ENCODE data around the gene AK2. TPM values are rescaled to one million over a fixed set of nuclear protein-coding genes. Genes with fewer than 3 reads are reported as not detected.

Gene AK2
- total and polyA plus RNA-seq, 2 donors (not counting 3 experiments of a cell fraction or from before 2014, with no cell fraction given): 107 to 134 TPM

DNA sequence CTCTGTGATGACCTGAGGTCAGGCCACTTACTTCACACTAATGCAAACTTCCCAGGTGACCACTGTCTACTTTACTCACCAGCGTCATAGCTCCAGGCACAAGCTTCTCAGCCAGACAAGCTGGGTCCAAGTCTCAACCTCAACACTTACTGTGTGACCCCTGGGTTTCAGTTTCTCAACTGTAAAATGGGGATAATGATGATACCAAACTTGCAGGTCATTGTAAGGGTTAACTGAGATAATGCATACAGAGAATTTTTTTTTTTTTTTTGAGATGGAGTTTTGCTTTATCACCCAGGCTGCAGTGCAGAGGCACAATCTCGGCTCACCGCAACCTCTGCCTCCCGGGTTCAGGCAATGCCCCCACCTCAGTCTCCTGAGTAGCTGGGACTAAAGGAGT lies 34.7 kb downstream of the AK2 start:
- POLR2A ChIA-PET: no interaction called here
- H3K9me1 ChIP-seq (replicated peaks; ENCODE audit: control insufficient read depth, extremely low read depth, insufficient read depth, low read length): no peaks in the 10 kb centered on the region
- no peak for DNase-seq (ENCODE audit: low read depth, low spot score)
- no peaks in the 10 kb centered on the region for H3K79me2 ChIP-seq (ENCODE audit: control insufficient read depth, insufficient read depth, low read length)
- CTCF ChIA-PET: interaction anchor here (1.1 kb wide), 1 partner anchor 9 kb away, joined by 3 read pairs; no protein-coding TSS in a partner anchor
- intact Hi-C loops (cut with micrococcal nuclease): no loop called here
- no TSS peak for BruUV-seq (replicated peaks)
- no peak overlapping the region for H3K4me2 ChIP-seq (ENCODE audit: insufficient read depth, low read length)
- no peak for FAIRE-seq
- dilution Hi-C loops (cut with MboI; ENCODE audit: extremely low pct_ligation_motif_present, low sequenced_read_pairs): loop anchor here (10.0 kb wide), 1 partner anchor 57 kb away; no protein-coding TSS in a partner anchor
- H3K9ac ChIP-seq (replicated peaks; ENCODE audit: extremely low read depth, insufficient read depth, low read length): no peak overlapping the region
- H3K27me3 ChIP-seq (ENCODE audit: control insufficient read depth in 2 of 2, insufficient read depth in 2 of 2, low read length in 2 of 2): no peaks in the 10 kb centered on the region
- H3K4me3 ChIP-seq (replicated peaks in 1 of 3; ENCODE audit: insufficient read depth in 1 of 3, low read depth in 1 of 3, low read length in 3 of 3): no peak overlapping the region
- no peak for TF ChIP-seq POLR2A (IDR thresholded peaks at IDR 0.05; ENCODE audit: low read depth, low read length)
- TF ChIP-seq, protein P1, sequence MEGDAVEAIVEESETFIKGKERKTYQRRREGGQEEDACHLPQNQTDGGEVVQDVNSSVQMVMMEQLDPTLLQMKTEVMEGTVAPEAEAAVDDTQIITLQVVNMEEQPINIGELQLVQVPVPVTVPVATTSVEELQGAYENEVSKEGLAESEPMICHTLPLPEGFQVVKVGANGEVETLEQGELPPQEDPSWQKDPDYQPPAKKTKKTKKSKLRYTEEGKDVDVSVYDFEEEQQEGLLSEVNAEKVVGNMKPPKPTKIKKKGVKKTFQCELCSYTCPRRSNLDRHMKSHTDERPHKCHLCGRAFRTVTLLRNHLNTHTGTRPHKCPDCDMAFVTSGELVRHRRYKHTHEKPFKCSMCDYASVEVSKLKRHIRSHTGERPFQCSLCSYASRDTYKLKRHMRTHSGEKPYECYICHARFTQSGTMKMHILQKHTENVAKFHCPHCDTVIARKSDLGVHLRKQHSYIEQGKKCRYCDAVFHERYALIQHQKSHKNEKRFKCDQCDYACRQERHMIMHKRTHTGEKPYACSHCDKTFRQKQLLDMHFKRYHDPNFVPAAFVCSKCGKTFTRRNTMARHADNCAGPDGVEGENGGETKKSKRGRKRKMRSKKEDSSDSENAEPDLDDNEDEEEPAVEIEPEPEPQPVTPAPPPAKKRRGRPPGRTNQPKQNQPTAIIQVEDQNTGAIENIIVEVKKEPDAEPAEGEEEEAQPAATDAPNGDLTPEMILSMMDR (IDR thresholded peaks at IDR 0.05; ENCODE audit: extremely low read depth in 1 of 2, insufficient read depth in 1 of 2, low read depth in 1 of 2, low read length in 2 of 2): no peak
- TF ChIP-seq EZH2 (IDR thresholded peaks at IDR 0.05; ENCODE audit: borderline replicate concordance, low read depth, low read length, severe bottlenecking): no peak
- no peak for TF ChIP-seq POLR2AphosphoS5 (IDR thresholded peaks at IDR 0.05; ENCODE audit: insufficient read depth, low read depth, low read length)
- TF ChIP-seq FOS (IDR thresholded peaks at IDR 0.05; ENCODE audit: borderline replicate concordance, insufficient read depth, low read length): no peak
- TF ChIP-seq GATA2 (IDR thresholded peaks at IDR 0.05; ENCODE audit: insufficient read depth, insufficient read length, low read depth, low read length): no peak
- no peak for TF ChIP-seq JUN (IDR thresholded peaks at IDR 0.05; ENCODE audit: borderline replicate concordance, insufficient read depth, insufficient read length, low read depth)
- TF ChIP-seq, protein P2, sequence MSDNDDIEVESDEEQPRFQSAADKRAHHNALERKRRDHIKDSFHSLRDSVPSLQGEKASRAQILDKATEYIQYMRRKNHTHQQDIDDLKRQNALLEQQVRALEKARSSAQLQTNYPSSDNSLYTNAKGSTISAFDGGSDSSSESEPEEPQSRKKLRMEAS (IDR thresholded peaks at IDR 0.05; ENCODE audit: insufficient read depth, insufficient read length): no peak
- no peak for TF ChIP-seq MYC (IDR thresholded peaks at IDR 0.05; ENCODE audit: low read depth, low read length)
- no peaks in the 10 kb centered on the region for H3K36me3 ChIP-seq (ENCODE audit: control insufficient read depth in 2 of 2, extremely low read depth in 1 of 2, insufficient read depth in 2 of 2, low read length in 2 of 2)
- no peak overlapping the region for H3K27ac ChIP-seq (ENCODE audit: insufficient read depth, low read depth, low read length)
- no peaks in the 10 kb centered on the region for H4K20me1 ChIP-seq (replicated peaks; ENCODE audit: control insufficient read depth, extremely low read depth, insufficient read depth, low read length)
- H3K4me1 ChIP-seq (ENCODE audit: control insufficient read depth, extremely low read depth, insufficient read depth, low read length): peaks cover 70% of the 10 kb centered on the region
- no peak overlapping the region for H2AFZ ChIP-seq (ENCODE audit: low read depth, low read length)
- no peaks in the 10 kb centered on the region for H3K9me3 ChIP-seq (replicated peaks; ENCODE audit: control insufficient read depth, insufficient read depth, low read length)
